Body of pancreas (tissue), 4 donors: Measurements from ENCODE around the gene MRPL11. TPM values are rescaled to one million over a fixed set of nuclear protein-coding genes. Genes with fewer than 3 reads are reported as not detected.
A peak's percentile ranks its signal among the peaks of the same experiment; 100 is the strongest.
"Not testable (repeated sequence)": the region's sequence is repeated elsewhere in the genome, so short reads cannot be mapped to it uniquely, and the experiment has no call there.

Experiments
- ATAC-seq: fragments of 150-250 bp; one replicate; pipeline ENCODE4 v1.9.1; 2016
- DNase-seq, 4 donors: peaks; one replicate each; pipeline ENCODE4 v3.0.0-alpha.2; 2019
- H3K27ac ChIP-seq, 4 donors: fragments of 200-600 bp; sonication (generic); 1 replicate in 3 of 4; 2 replicates in 1 of 4; pipeline versions ENCODE4 v1.5.1 to v1.6.1; 2016 to 2019; ENCODE audit warnings: mild to moderate bottlenecking in 1 of 4, mixed read lengths in 1 of 4, moderate library complexity in 1 of 4
- H3K27me3 ChIP-seq, 2 donors: fragments of 200-600 bp; sonication (generic); one replicate each; pipeline ENCODE4 v1.6.0; 2016; ENCODE audit warnings: mild to moderate bottlenecking in 1 of 2
- H3K36me3 ChIP-seq, 2 donors: fragments of 200-600 bp; sonication (generic); replicated peaks in 1 of 2; 2 replicates each; pipeline ENCODE4 v1.5.1; 2016; ENCODE audit warnings: low read depth in 2 of 2; ENCODE audit not compliant: insufficient read depth in 1 of 2
- H3K4me1 ChIP-seq: fragments of 200-600 bp; sonication (generic); one replicate; pipeline ENCODE4 v1.6.0; 2016
- H3K4me3 ChIP-seq, 2 donors: fragments of 200-600 bp; sonication (generic); 1 replicate in 1 of 2; 2 replicates in 1 of 2; pipeline ENCODE4 v1.5.1; 2016 to 2019
- H3K9me3 ChIP-seq, 3 donors: fragments of 200-600 bp; sonication (generic); 1 replicate in 2 of 3; 2 replicates in 1 of 3; pipeline ENCODE4 v1.5.1; 2016
- POLR2A ChIP-seq, 3 donors: fragments of 450-650 bp; IDR thresholded peaks; one replicate each; pipeline ENCODE4 v1.6.1; 2016; ENCODE audit warnings: antibody characterized with exemption in 3 of 3, mild to moderate bottlenecking in 2 of 3
- WGBS, 2 donors: methylation state at CpG; one replicate each; pipeline ENCODE4 v1.1.5; 2017; 5-methylcytosine and 5-hydroxymethylcytosine counted together
- intact Hi-C: fragments of 100-400 bp; cut with DNase I; formaldehyde crosslinking; loops from one replicate; pipeline ENCODE4 v1.15.1; 2023
- total RNA-seq, 2 donors: library from RNA; depleted of rRNA; stranded (reverse); fragments of >200 nt; gene quantifications; one replicate each; pipeline ENCODE4 v1.1.0, GENCODE V29; 2016
- TF ChIP-seq, protein P1 (sequence below), 7 experiments: fragments of 450-650 bp in 4 of 7; fragments of 200-600 bp in 3 of 7; sonication (generic) in 3 of 7; IDR thresholded peaks; one replicate each; pipeline ENCODE4 v1.5.1; 2016 to 2019; ENCODE audit warnings: antibody characterized with exemption in 7 of 7

MRPL11 gene
- total RNA-seq, 2 donors from 2014 or later = 20.8 to 22.1 TPM

DNA sequence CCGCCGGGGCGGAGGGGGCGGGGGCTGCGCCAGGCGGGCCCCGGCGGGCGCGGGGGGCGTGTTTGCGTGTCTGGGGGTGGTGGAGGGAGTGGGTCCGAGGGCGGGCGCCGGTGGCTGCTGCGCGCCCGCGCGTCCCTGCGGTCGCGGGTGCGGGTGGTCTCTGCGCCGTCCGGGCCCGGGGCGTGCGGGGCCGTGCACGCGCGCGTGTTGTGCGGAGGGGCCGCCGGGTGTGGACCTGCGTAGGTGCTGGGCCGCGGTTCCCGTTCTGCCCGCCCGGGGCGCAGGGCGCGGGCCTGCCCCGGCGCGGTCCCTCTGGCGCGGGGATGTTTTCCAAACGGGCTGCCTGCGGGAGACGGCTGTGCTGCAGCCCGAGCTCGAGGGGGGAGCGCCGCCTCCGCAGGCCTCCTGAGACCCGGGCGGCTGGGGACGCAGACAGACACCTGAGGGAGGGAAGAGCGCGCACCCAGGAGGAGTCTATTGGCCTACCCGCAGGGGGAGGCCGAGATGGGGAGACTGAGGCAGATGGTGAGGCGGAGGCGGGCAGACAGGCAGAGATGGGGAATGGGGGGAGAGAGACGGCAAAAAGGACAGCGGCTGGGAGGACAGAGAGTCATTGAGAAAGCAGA is 28.5 kb upstream of the MRPL11 start:
- Histone ChIP-seq H3K9me3 (no peaks in the 10 kb centered on the region), H3K27me3 (no peaks in the 10 kb centered on the region), H3K4me1 (peaks cover 17% of the 10 kb centered on the region), H3K4me3 (peak overlapping the region; percentile 41), H3K36me3 (no peaks in the 10 kb centered on the region), H3K27ac (peak overlapping the region; percentile 24 to 80 (median 62))
- intact Hi-C loops = no loop called here
- DNase-seq (peak; percentile 49 to 58 (median 54)), ATAC-seq (peak; percentile 60)
- no peak for TF ChIP-seq POLR2A (IDR thresholded peaks at IDR 0.05)
- TF ChIP-seq, protein P1, sequence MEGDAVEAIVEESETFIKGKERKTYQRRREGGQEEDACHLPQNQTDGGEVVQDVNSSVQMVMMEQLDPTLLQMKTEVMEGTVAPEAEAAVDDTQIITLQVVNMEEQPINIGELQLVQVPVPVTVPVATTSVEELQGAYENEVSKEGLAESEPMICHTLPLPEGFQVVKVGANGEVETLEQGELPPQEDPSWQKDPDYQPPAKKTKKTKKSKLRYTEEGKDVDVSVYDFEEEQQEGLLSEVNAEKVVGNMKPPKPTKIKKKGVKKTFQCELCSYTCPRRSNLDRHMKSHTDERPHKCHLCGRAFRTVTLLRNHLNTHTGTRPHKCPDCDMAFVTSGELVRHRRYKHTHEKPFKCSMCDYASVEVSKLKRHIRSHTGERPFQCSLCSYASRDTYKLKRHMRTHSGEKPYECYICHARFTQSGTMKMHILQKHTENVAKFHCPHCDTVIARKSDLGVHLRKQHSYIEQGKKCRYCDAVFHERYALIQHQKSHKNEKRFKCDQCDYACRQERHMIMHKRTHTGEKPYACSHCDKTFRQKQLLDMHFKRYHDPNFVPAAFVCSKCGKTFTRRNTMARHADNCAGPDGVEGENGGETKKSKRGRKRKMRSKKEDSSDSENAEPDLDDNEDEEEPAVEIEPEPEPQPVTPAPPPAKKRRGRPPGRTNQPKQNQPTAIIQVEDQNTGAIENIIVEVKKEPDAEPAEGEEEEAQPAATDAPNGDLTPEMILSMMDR (IDR thresholded peaks at IDR 0.05) = peak in 6 of 7 experiments; percentile 19 to 57 (median 34)
- 2 to 5% methylated on average over 18 to 55 of the region's 72 CpGs for WGBS, 2 donors

DNA sequence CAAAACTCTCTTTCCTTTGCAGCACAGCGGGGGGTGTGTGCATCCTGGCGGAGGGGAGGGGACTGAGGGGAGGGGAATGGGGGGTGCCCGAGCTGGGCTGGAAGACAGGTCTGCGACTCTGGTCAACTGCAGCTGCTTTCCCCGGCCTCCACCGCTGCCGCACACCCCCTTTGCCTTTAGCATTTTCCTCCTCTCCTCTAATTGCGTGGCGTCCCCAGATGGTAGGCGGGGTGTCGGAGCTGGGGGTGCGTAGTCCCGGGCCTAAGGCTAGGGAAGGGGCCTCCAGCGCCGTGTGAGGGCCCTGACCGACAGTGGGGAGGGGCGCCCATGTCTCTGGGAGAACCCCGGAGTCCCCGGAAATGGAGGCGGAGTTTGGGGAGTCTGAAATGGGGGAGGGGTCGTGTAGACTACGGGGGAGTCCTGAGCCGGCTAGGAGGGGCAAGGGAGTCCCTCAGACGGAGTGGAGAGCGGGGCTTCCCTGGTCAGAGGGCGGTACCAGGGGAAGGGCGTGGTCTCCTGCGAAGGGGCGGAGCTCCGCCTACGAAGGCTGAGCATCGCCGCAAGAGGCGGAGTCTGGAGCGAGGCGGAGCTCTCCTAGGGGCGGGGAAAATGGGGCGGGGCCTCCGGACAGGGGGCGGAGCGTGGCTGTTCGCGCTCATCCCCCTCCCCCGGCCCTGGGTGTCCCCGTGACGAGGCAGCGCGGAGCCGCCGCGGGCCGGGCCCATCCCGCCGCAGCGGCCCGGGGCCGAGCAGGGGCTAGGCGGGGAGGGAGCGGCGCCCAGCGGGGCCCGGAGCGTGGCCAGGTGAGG is 27.8 kb upstream of the MRPL11 start, which contains the start of gene PELI3:
TSS of gene PELI3 (plus strand) at position 681 of the 809 bp plus-strand sequence. CDS start 1,224 bp downstream, outside the sequence.
- TF ChIP-seq, protein P1 (IDR thresholded peaks at IDR 0.05) = no peak
- peak in 2 of 3 donors; percentile 52 to 59 for TF ChIP-seq POLR2A (IDR thresholded peaks at IDR 0.05)
- intact Hi-C loops = no loop called here
- ATAC-seq = peak; percentile 95
- Histone ChIP-seq H3K4me1 (peaks cover 17% of the 10 kb centered on the region), H3K36me3 (no peaks in the 10 kb centered on the region), H3K4me3 (peak within 1 kb of the TSS; percentile 41), H3K27me3 (no peaks in the 10 kb centered on the region), H3K27ac (peak within 1 kb of the TSS; percentile 44 to 80 (median 68)), H3K9me3 (no peaks in the 10 kb centered on the region)
- WGBS, 2 donors = 1 to 4% methylated on average over 16 to 41 of the region's 63 CpGs
- peak; percentile 92 to 95 (median 95) for DNase-seq

DNA sequence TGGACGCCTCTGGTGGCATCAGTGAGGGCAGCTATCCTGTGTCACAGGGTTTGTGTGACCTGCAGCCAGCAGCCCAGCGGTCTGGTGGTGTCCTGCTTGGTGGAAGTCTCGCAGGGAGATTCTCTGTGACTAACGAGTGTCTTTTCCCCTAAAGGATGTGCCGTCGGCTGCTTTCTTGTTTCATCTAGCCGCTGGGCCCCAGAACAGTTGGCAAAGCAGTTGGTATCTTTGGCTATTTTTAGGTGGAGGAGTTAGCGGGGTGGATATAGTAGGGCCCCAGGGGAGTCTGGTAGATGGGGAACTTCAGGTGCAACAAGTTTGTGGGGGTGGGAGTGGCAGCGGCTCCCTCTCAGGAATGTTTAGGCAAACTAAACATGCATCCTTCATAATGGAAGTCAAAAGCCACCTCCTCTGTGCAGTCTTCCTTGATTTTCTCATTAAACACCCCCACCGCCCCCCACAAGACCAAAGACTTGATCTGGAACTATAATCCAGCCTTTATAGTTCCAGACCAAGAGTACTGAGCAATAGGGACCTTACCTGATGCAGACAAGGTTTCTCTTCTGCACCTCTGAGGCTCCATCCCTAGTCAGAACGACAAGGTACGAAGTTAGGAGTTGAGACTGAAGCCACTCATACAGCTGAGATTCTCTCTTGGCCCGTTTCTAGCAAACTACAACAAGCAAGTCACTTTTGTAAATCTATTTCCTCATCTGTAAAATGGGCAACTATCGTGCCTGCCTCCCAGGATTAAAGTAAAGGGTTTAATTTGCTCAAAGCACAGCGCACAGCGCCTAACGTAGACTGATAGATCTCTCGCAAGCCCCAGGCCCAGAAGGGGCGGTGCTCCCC is 27.0 kb upstream of the MRPL11 start:
- H3K27ac ChIP-seq = peak overlapping the region; percentile 21 to 80 (median 68)
- peaks cover 17% of the 10 kb centered on the region for H3K4me1 ChIP-seq
- ATAC-seq (no peak), DNase-seq (no peak)
- no peaks in the 10 kb centered on the region for H3K36me3 ChIP-seq
- intact Hi-C loops = no loop called here
- no peaks in the 10 kb centered on the region for H3K9me3 ChIP-seq
- TF ChIP-seq, protein P1 (IDR thresholded peaks at IDR 0.05) = no peak
- TF ChIP-seq POLR2A (IDR thresholded peaks at IDR 0.05) = no peak
- no peak overlapping the region for H3K4me3 ChIP-seq
- no peaks in the 10 kb centered on the region for H3K27me3 ChIP-seq
- WGBS, 2 donors = 64 to 69% methylated on average over 18 to 19 of the region's 19 CpGs

DNA sequence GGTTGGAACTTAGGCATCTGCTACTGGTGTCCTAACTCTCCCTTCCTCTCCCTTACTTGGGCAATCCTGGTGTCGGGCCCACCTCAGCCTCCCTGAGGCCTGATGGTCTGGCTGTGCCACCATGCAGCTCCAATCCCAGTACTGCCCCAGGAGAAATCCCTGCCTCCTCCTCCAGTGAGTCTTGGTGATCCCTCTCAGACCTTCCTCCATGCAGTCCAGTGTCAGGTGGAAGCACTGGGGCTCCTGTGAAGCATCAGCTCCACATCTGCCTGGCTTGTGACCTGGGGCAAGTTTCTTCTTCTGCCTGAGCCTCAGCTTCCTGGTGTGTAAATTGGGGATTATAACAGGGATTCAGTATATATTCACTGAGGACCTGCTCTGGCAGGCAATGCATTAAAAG is 26.3 kb upstream of the MRPL11 start:
- H3K9me3 ChIP-seq = no peaks in the 10 kb centered on the region
- DNase-seq (no peak), ATAC-seq (no peak)
- H3K27me3 ChIP-seq = no peaks in the 10 kb centered on the region
- H3K4me3 ChIP-seq = no peak overlapping the region
- TF ChIP-seq POLR2A (IDR thresholded peaks at IDR 0.05) = no peak
- TF ChIP-seq, protein P1 (IDR thresholded peaks at IDR 0.05) = no peak
- H3K27ac ChIP-seq = no peak overlapping the region
- WGBS, 2 donors = 86 to 92% methylated on average over 1 of the region's 1 CpG
- intact Hi-C loops = no loop called here
- no peaks in the 10 kb centered on the region for H3K36me3 ChIP-seq
- H3K4me1 ChIP-seq = peaks cover 17% of the 10 kb centered on the region

DNA sequence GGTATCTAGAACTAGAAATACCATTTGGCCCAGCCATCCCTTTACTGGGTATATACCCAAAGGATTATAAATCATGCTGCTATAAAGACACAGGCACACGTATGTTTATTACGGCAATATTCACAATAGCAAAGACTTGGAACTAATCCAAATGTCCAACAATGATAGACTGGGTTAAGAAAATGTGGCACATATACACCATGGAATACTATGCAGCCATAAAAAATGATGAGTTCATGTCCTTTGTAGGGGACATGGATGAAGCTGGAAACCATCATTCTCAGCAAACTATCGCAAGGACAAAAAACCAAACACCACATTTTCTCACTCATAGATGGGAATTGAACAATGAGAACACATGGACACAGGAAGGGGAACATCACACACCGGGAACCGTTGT is 25.5 kb upstream of the MRPL11 start:
- DNase-seq, H3K27ac ChIP-seq, ATAC-seq, H3K27me3 ChIP-seq, H3K9me3 ChIP-seq, intact Hi-C loops, H3K4me3 ChIP-seq, H3K36me3 ChIP-seq: not testable (repeated sequence)
- H3K4me1 ChIP-seq = peaks cover 17% of the 10 kb centered on the region
- WGBS, 2 donors = 87 to 88% methylated on average over 5 of the region's 5 CpGs
